Hepatocyte (in vitro differentiated cells): Measurements from ENCODE around the gene MALL. TPM values are rescaled to one million over a fixed set of nuclear protein-coding genes. Genes with fewer than 3 reads are reported as not detected.
"Not testable (repeated sequence)": the region's sequence is repeated elsewhere in the genome, so short reads cannot be mapped to it uniquely, and the experiment has no call there.

Experiments
- DNase-seq: peaks from one replicate; pipeline ENCODE4 v3.0.0-alpha.2; 2016; ENCODE audit warnings: low spot score
- H2AFZ ChIP-seq: fragments of 200-600 bp; sonication (generic); 2 replicates; pipeline ENCODE4 v1.6.0; 2016; ENCODE audit warnings: antibody characterized with exemption, mild to moderate bottlenecking
- H3K27ac ChIP-seq: fragments of 200-600 bp; sonication (generic); 2 replicates; pipeline ENCODE4 v1.5.1; 2016; ENCODE audit warnings: mild to moderate bottlenecking
- H3K27me3 ChIP-seq: fragments of 200-600 bp; sonication (generic); 2 replicates; pipeline ENCODE4 v1.6.1; 2016
- H3K36me3 ChIP-seq: fragments of 200-600 bp; sonication (generic); replicated peaks from 2 replicates; pipeline ENCODE4 v1.5.1; 2016; ENCODE audit warnings: low read depth; ENCODE audit not compliant: insufficient read depth
- H3K4me1 ChIP-seq: fragments of 200-600 bp; sonication (generic); 2 replicates; pipeline ENCODE4 v1.5.1; 2016; ENCODE audit warnings: mild to moderate bottlenecking, moderate library complexity; ENCODE audit not compliant: insufficient read depth
- H3K4me2 ChIP-seq: fragments of 200-600 bp; sonication (generic); 2 replicates; pipeline ENCODE4 v1.6.0; 2016
- H3K4me3 ChIP-seq: fragments of 200-600 bp; sonication (generic); 2 replicates; pipeline ENCODE4 v1.5.1; 2016; ENCODE audit warnings: mild to moderate bottlenecking
- H3K79me2 ChIP-seq: fragments of 200-600 bp; sonication (generic); 2 replicates; pipeline ENCODE4 v1.6.0; 2017; ENCODE audit warnings: mild to moderate bottlenecking
- H3K9me2 ChIP-seq: fragments of 200-600 bp; sonication (generic); replicated peaks from 2 replicates; pipeline ENCODE4 v1.6.0; 2017; ENCODE audit warnings: mild to moderate bottlenecking; ENCODE audit not compliant: insufficient read depth
- H3K9me3 ChIP-seq: fragments of 200-600 bp; sonication (generic); 2 replicates; pipeline ENCODE4 v1.5.1; 2016; ENCODE audit warnings: low read depth, mild to moderate bottlenecking
- H4K20me1 ChIP-seq: fragments of 200-600 bp; sonication (generic); 2 replicates; pipeline ENCODE4 v1.6.0; 2016; ENCODE audit warnings: mild to moderate bottlenecking; ENCODE audit not compliant: insufficient read depth, poor library complexity, severe bottlenecking
- EZH2 ChIP-seq: fragments of 200-600 bp; sonication (generic); IDR thresholded peaks from 2 replicates; pipeline ENCODE4 v1.6.1; 2016; ENCODE audit warnings: antibody characterized with exemption, mild to moderate bottlenecking, borderline replicate concordance
- EZH2phosphoT487 ChIP-seq: fragments of 200-600 bp; sonication (generic); IDR thresholded peaks from one replicate; pipeline ENCODE4 v1.6.1; 2018; ENCODE audit warnings: antibody characterized with exemption, mild to moderate bottlenecking, low read depth, moderate library complexity; ENCODE audit not compliant: unreplicated experiment, severe bottlenecking
- WGBS: methylation state at CpG from one replicate; pipeline ENCODE4 v1.1.6; 2016; ENCODE audit warnings: low lambda C conversion rate; ENCODE audit errors: missing lambda C conversion rate; 5-methylcytosine and 5-hydroxymethylcytosine counted together
- polyA plus RNA-seq: library from polyadenylated mRNA; unstranded; fragments of >200 nt; fragmentation: Nextera tagmentation; extraction: Ambion mirVana; gene quantifications from 2 replicates; pipeline ENCODE4 v1.2.1, GENCODE V29; 2016
- total RNA-seq: library from RNA; depleted of rRNA; stranded (reverse); fragments of >200 nt; gene quantifications from 2 replicates; pipeline ENCODE4 v1.2.3, GENCODE V29; 2014
- TF ChIP-seq, protein P1 (sequence below): fragments of 200-600 bp; sonication (generic); IDR thresholded peaks from 2 replicates; pipeline ENCODE4 v1.5.1; 2016; ENCODE audit warnings: antibody characterized with exemption, mild to moderate bottlenecking; ENCODE audit not compliant: poor library complexity

MALL gene
- total RNA-seq (30.8 and 36.0 TPM in 2 replicates), polyA plus RNA-seq (40.1 and 55.7 TPM in 2 replicates)

DNA sequence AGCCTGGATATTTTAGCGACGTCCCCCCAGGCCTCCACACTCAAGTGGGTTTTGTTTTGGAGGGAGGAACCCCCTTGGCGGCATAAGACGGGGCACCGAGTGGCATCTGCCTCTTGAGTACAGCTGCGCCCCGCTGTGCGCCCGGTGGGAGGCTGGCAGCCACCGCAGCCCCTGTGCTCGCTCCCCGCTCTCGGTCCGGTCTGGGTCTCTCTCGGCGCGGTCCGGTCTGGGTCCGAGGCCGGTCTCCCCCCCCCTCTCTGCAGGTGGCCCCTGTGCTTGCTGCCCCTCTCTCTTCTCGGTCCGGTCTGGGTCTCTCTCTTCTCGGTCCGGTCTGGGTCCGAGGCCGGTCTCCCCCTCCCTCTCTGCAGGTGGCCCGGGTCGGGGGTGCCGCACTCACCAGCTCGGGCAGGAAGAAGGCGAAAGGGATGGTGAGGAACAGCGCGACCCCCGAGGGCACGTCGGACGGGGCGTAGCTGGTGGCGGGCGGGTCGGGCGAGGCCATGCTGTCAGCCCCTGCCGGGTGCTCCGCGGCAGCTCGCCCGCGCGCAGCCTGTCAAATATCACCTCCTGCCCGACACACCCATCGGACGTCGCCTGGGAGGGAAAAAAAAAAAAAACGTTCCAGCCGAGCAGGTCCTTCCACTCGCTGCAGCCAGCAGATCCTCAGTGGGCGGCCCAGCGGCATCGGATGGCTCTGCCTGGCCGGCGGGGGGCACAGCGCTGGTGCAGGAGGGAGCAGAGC is at the start of gene MALL:
Gene MALL, minus strand, starts transcription at position 532 of the 742 bp plus-strand sequence. Its CDS starts 30 bp downstream, at position 502.
- Histone ChIP-seq H4K20me1 (no peaks in the 10 kb centered on the region), H3K36me3 (no peaks in the 10 kb centered on the region), H3K27ac (peak within 1 kb of the TSS; percentile 87), H3K79me2 (peaks cover 20% of the 10 kb centered on the region), H3K4me3 (peak within 1 kb of the TSS; percentile 67), H2AFZ (peak within 1 kb of the TSS; percentile 63), H3K9me3 (no peaks in the 10 kb centered on the region), H3K4me2 (peak within 1 kb of the TSS; percentile 88), H3K9me2 (no peaks in the 10 kb centered on the region), H3K4me1 (peaks cover 8% of the 10 kb centered on the region), H3K27me3 (peaks cover 44% of the 10 kb centered on the region)
- peak; percentile 78 for DNase-seq
- WGBS = 7% methylated on average over 39 of the region's 62 CpGs
- peak; percentile 67 for TF ChIP-seq EZH2
- TF ChIP-seq EZH2phosphoT487 = no peak

DNA sequence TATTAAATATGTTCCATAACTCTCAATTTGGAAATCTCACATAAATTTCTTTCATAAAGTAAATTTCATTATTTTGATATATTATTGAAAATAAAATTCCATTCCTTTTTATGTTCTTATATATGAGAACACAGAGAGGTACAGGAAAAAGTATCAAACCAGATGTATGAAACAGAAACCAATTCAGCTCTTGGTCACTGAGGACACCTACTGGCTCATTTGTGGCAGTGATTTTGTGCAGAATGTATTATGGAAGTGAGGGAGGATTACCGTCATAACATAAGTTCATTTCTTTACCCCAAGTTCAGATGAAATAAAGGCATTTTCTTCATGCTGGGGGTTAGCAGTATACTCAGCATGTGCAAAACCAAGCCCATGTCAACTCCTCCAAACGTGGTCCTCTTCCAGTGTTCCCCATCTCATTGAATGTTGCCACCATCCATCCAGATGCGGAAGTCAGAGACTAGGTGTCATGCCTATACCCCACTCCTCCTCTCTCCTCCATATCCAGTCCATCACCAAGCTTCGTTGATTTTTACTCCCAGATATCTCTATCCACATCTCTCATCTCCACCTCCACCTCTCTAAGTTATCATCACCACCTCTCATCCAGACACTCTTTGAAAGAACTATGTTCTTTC is 41.7 kb upstream of the MALL start:
- Histone ChIP-seq H3K9me3 (no peaks in the 10 kb centered on the region), H3K4me3 (no peak overlapping the region), H3K4me1 (no peaks in the 10 kb centered on the region), H3K9me2 (no peaks in the 10 kb centered on the region), H4K20me1 (no peaks in the 10 kb centered on the region), H3K4me2 (no peak overlapping the region), H3K27me3 (no peaks in the 10 kb centered on the region), H3K27ac (no peak overlapping the region), H3K36me3 (no peaks in the 10 kb centered on the region), H3K79me2 (no peaks in the 10 kb centered on the region), H2AFZ (no peak overlapping the region)
- TF ChIP-seq EZH2phosphoT487 = no peak
- no peak for TF ChIP-seq EZH2
- TF ChIP-seq, protein P1, sequence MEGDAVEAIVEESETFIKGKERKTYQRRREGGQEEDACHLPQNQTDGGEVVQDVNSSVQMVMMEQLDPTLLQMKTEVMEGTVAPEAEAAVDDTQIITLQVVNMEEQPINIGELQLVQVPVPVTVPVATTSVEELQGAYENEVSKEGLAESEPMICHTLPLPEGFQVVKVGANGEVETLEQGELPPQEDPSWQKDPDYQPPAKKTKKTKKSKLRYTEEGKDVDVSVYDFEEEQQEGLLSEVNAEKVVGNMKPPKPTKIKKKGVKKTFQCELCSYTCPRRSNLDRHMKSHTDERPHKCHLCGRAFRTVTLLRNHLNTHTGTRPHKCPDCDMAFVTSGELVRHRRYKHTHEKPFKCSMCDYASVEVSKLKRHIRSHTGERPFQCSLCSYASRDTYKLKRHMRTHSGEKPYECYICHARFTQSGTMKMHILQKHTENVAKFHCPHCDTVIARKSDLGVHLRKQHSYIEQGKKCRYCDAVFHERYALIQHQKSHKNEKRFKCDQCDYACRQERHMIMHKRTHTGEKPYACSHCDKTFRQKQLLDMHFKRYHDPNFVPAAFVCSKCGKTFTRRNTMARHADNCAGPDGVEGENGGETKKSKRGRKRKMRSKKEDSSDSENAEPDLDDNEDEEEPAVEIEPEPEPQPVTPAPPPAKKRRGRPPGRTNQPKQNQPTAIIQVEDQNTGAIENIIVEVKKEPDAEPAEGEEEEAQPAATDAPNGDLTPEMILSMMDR = peak; percentile 84
- peak; percentile 66 for DNase-seq
- WGBS = 44% methylated on average over 4 of the region's 4 CpGs

DNA sequence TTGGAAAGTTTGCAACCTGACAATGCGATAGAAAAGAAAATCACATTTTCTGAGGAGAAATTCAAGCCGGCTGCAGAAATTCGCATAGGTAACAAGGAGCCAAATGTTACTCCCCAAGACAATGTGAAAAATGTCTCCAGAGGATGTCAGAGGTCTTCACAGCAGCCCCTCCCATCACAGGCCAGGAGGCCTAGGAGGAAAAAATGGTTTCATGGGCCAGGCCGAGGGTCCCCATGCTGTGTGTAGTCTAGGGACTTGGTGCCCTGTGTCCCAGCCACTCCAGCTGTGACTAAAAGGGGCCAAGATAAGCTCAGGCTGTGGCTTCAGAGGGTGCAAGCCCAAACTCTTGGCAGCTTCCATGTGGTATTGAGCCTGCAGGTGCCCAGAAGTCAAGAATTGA is 39.2 kb upstream of the MALL start:
- H3K79me2 ChIP-seq, DNase-seq, H3K27ac ChIP-seq, H3K4me2 ChIP-seq, H3K27me3 ChIP-seq, H3K9me2 ChIP-seq, H3K36me3 ChIP-seq, H3K4me1 ChIP-seq, H4K20me1 ChIP-seq, H3K4me3 ChIP-seq, H2AFZ ChIP-seq, H3K9me3 ChIP-seq: not testable (repeated sequence)
- WGBS = 97% methylated on average over 4 of the region's 4 CpGs

- not testable (repeated sequence) for H3K27me3 ChIP-seq, H3K4me3 ChIP-seq, H3K9me3 ChIP-seq, H3K9me2 ChIP-seq, H3K79me2 ChIP-seq, H3K4me1 ChIP-seq, H3K36me3 ChIP-seq, DNase-seq, H2AFZ ChIP-seq, H4K20me1 ChIP-seq, H3K4me2 ChIP-seq, H3K27ac ChIP-seq
- 83% methylated on average over 2 of the region's 2 CpGs for WGBS
These were observed 38.6 kb upstream of the MALL start for GRCh38 chr2:110154188-110154587.

DNA sequence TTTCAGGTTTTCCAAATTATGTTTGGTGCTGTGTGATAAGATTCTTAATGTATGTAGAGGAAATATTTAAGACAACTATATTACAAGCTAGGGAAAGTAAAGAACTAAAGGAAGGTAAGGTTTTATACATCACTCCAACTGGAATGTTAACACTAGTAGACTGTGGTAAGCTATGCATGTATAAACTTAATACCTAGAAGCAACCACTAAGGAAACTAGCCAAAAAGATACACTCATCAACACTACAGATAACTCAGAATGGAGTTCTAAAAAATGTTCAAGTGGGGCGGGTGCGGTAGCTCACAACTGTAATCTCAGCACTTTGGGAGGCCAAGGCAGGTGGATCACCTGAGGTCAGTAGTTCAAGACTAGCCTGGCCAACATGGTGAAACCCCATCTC is 37.8 kb upstream of the MALL start:
- Histone ChIP-seq H3K27ac (no peak overlapping the region), H3K36me3 (no peaks in the 10 kb centered on the region), H3K4me3 (no peak overlapping the region), H3K9me2 (no peaks in the 10 kb centered on the region), H3K27me3 (no peaks in the 10 kb centered on the region), H3K4me1 (no peaks in the 10 kb centered on the region), H2AFZ (no peak overlapping the region), H3K4me2 (no peak overlapping the region), H3K79me2 (no peaks in the 10 kb centered on the region), H4K20me1 (no peaks in the 10 kb centered on the region), H3K9me3 (no peaks in the 10 kb centered on the region)
- no peak for DNase-seq
- TF ChIP-seq, protein P1 = no peak
- 72% methylated on average over 2 of the region's 2 CpGs for WGBS
